WTC11 (cell line): ENCODE data around the gene ADK. TPM values are rescaled to one million over a fixed set of nuclear protein-coding genes. Genes with fewer than 3 reads are reported as not detected.
A peak's percentile ranks its signal among the peaks of the same experiment; 100 is the strongest.

Source experiments
- ATAC-seq: fragments of 200-7000 bp; cut with Tn5 transposase; 2 replicates; pipeline ENCODE4 v1.10.0; 2021; ENCODE audit warnings: mild to moderate bottlenecking, moderate library complexity
- CTCF ChIA-PET: fragments of 300-600 bp; sonication (Branson Sonifier 250); formaldehyde crosslinking; loops from one replicate; lab custom pipeline; 2021; ENCODE audit warnings: antibody characterized with exemption; lab: Charles Lee
- POLR2A ChIA-PET: fragments of 350-600 bp; sonication (Branson Sonifier 250); formaldehyde crosslinking; loops from one replicate; lab custom pipeline; 2021; ENCODE audit warnings: antibody characterized with exemption; lab: Charles Lee
- DNase-seq: peaks from one replicate; pipeline ENCODE4 v3.0.0; 2021; ENCODE audit warnings: low spot score
- H3K27ac Mint-ChIP-seq: 2 replicates; pipeline ENCODE4 v1.8.0; 2021; ENCODE audit warnings: mixed read lengths
- H3K27me3 Mint-ChIP-seq: 2 replicates; pipeline ENCODE4 v1.8.0; 2021; ENCODE audit warnings: low read depth, mild to moderate bottlenecking, moderate library complexity, mixed read lengths
- H3K36me3 Mint-ChIP-seq: 2 replicates; pipeline ENCODE4 v1.8.0; 2021; ENCODE audit warnings: mixed read lengths
- H3K4me1 Mint-ChIP-seq: 2 replicates; pipeline ENCODE4 v1.8.0; 2022; ENCODE audit warnings: mixed read lengths
- H3K4me3 Mint-ChIP-seq: 2 replicates; pipeline ENCODE4 v1.8.0; 2021; ENCODE audit warnings: mild to moderate bottlenecking, moderate library complexity, mixed read lengths
- H3K9me3 Mint-ChIP-seq: 2 replicates; pipeline ENCODE4 v1.8.0; 2021; ENCODE audit warnings: mixed read lengths
- EMX1 ChIP-seq: fragments of 250-450 bp; sonication (Bioruptor Pico); IDR thresholded peaks from 2 replicates; pipeline ENCODE4 v1.8.0; 2021; ENCODE audit warnings: mild to moderate bottlenecking
- FOXJ3 ChIP-seq: sonication (generic); formaldehyde crosslinking; IDR thresholded peaks from 2 replicates; pipeline ENCODE4 v1.9.0; 2021; ENCODE audit warnings: missing genetic modification reagents, mild to moderate bottlenecking, borderline replicate concordance
- FOXK1 ChIP-seq: sonication (generic); formaldehyde crosslinking; IDR thresholded peaks from 2 replicates; pipeline ENCODE4 v1.8.0; 2022; ENCODE audit warnings: mild to moderate bottlenecking, moderate library complexity, missing genetic modification reagents
- FOXP1 ChIP-seq: sonication (generic); formaldehyde crosslinking; IDR thresholded peaks from 2 replicates; pipeline ENCODE4 v1.8.0; 2022; ENCODE audit warnings: missing genetic modification reagents, mild to moderate bottlenecking, moderate library complexity, borderline replicate concordance
- HMGA2 ChIP-seq: fragments of 250-450 bp; sonication (Bioruptor Pico); IDR thresholded peaks from 2 replicates; pipeline ENCODE4 v1.4.0; 2021; ENCODE audit warnings: mild to moderate bottlenecking, moderate library complexity
- KAT7 ChIP-seq: sonication (generic); formaldehyde crosslinking; IDR thresholded peaks from 2 replicates; pipeline ENCODE4 v1.8.1; 2023; ENCODE audit warnings: missing genetic modification reagents, mild to moderate bottlenecking, borderline replicate concordance
- NR2C2 ChIP-seq: sonication (generic); formaldehyde crosslinking; IDR thresholded peaks from 2 replicates; pipeline ENCODE4 v1.8.0; 2022; ENCODE audit warnings: mild to moderate bottlenecking, missing genetic modification reagents
- NR3C1 ChIP-seq: sonication (generic); formaldehyde crosslinking; conservative IDR thresholded peaks from 2 replicates; pipeline ENCODE4 v1.8.1; 2023; ENCODE audit warnings: low read depth, mild to moderate bottlenecking, missing genetic modification reagents
- RELA ChIP-seq: sonication (generic); formaldehyde crosslinking; IDR thresholded peaks from 2 replicates; pipeline ENCODE4 v1.8.1; 2022; ENCODE audit warnings: missing genetic modification reagents, mild to moderate bottlenecking, borderline replicate concordance
- RORB ChIP-seq: fragments of 250-450 bp; sonication (Bioruptor Pico); IDR thresholded peaks from 2 replicates; pipeline ENCODE4 v1.9.0; 2021; ENCODE audit warnings: mild to moderate bottlenecking
- SMAD3 ChIP-seq: sonication (generic); formaldehyde crosslinking; IDR thresholded peaks from 2 replicates; pipeline ENCODE4 v1.8.0; 2022; ENCODE audit warnings: missing genetic modification reagents, mild to moderate bottlenecking, borderline replicate concordance
- TCF7 ChIP-seq: sonication (generic); formaldehyde crosslinking; IDR thresholded peaks from 2 replicates; pipeline ENCODE4 v1.8.0; 2022; ENCODE audit warnings: mild to moderate bottlenecking, low read depth, missing genetic modification reagents, moderate library complexity
- ZNF138 ChIP-seq: sonication (generic); formaldehyde crosslinking; conservative IDR thresholded peaks from 2 replicates; pipeline ENCODE4 v1.8.1; 2022; ENCODE audit warnings: mild to moderate bottlenecking, moderate library complexity, missing genetic modification reagents
- ZNF232 ChIP-seq: sonication (generic); formaldehyde crosslinking; IDR thresholded peaks from 2 replicates; pipeline ENCODE4 v1.8.0; 2022; ENCODE audit warnings: mild to moderate bottlenecking, missing genetic modification reagents
- ZNF671 ChIP-seq: fragments of 250-450 bp; sonication (Bioruptor Pico); IDR thresholded peaks from 2 replicates; pipeline ENCODE4 v1.8.0; 2021; ENCODE audit warnings: mild to moderate bottlenecking
- total RNA-seq: library from RNA; stranded (reverse); gene quantifications from 3 replicates; pipeline ENCODE4 v1.2.3, GENCODE V29; 2021
- TF ChIP-seq, protein P1 (sequence below): sonication (generic); formaldehyde crosslinking; IDR thresholded peaks from 2 replicates; pipeline ENCODE4 v1.8.1; 2023; ENCODE audit warnings: mild to moderate bottlenecking, missing genetic modification reagents, borderline replicate concordance
- TF ChIP-seq, protein P2 (sequence below): sonication (generic); formaldehyde crosslinking; IDR thresholded peaks from 2 replicates; pipeline ENCODE4 v1.8.1; 2023; ENCODE audit warnings: mild to moderate bottlenecking, missing genetic modification reagents
- TF ChIP-seq, protein P3 (sequence below): sonication (generic); formaldehyde crosslinking; IDR thresholded peaks from 2 replicates; pipeline ENCODE4 v1.8.1; 2023; ENCODE audit warnings: mild to moderate bottlenecking, missing genetic modification reagents, moderate library complexity
- TF ChIP-seq, protein P4 (sequence below): sonication (generic); formaldehyde crosslinking; IDR thresholded peaks from 2 replicates; pipeline ENCODE4 v1.8.1; 2022; ENCODE audit warnings: mild to moderate bottlenecking, missing genetic modification reagents, moderate library complexity, borderline replicate concordance
- TF ChIP-seq, protein P5 (sequence below): sonication (generic); formaldehyde crosslinking; IDR thresholded peaks from 2 replicates; pipeline ENCODE4 v1.8.0; 2022; ENCODE audit warnings: mild to moderate bottlenecking, missing genetic modification reagents
- TF ChIP-seq, protein P6 (sequence below): sonication (generic); formaldehyde crosslinking; IDR thresholded peaks from 2 replicates; pipeline ENCODE4 v1.8.1; 2022; ENCODE audit warnings: mild to moderate bottlenecking, moderate library complexity, missing genetic modification reagents
- TF ChIP-seq, protein P7 (sequence below): fragments of 250-450 bp; sonication (Bioruptor Pico); IDR thresholded peaks from 2 replicates; pipeline ENCODE4 v2.1.2; 2022; ENCODE audit warnings: mild to moderate bottlenecking, moderate library complexity
- TF ChIP-seq, protein P8 (sequence below): sonication (generic); formaldehyde crosslinking; IDR thresholded peaks from 2 replicates; pipeline ENCODE4 v1.8.0; 2022; ENCODE audit warnings: mild to moderate bottlenecking, missing genetic modification reagents

ADK gene
- total RNA-seq, 1 experiment from 2014 or later = 32.7 TPM

DNA sequence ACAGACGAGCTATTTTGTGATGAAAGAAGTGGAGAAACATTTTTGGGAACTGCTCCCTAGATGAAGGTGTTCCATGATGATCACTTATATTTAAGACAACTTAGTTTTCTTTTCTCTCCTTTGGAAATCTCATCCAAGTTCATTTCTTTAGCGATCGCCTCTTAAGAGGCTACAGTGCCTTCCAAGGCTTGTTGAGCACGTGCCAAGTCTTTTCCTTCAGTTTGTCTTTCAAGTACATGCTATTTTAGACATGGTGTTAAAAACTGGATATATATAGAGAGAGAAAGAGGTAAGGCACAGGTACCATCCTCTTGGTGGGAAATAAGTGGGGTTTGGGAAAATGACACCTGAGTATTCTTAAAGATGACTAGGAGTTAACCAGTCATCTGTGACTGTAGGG is 2.7 kb downstream of the ADK start (continued):
- TF ChIP-seq NR3C1 (CRISPR knock-in tag) (no peak), ZNF671 (no peak), NR2C2 (no peak)
- TF ChIP-seq, protein P1, sequence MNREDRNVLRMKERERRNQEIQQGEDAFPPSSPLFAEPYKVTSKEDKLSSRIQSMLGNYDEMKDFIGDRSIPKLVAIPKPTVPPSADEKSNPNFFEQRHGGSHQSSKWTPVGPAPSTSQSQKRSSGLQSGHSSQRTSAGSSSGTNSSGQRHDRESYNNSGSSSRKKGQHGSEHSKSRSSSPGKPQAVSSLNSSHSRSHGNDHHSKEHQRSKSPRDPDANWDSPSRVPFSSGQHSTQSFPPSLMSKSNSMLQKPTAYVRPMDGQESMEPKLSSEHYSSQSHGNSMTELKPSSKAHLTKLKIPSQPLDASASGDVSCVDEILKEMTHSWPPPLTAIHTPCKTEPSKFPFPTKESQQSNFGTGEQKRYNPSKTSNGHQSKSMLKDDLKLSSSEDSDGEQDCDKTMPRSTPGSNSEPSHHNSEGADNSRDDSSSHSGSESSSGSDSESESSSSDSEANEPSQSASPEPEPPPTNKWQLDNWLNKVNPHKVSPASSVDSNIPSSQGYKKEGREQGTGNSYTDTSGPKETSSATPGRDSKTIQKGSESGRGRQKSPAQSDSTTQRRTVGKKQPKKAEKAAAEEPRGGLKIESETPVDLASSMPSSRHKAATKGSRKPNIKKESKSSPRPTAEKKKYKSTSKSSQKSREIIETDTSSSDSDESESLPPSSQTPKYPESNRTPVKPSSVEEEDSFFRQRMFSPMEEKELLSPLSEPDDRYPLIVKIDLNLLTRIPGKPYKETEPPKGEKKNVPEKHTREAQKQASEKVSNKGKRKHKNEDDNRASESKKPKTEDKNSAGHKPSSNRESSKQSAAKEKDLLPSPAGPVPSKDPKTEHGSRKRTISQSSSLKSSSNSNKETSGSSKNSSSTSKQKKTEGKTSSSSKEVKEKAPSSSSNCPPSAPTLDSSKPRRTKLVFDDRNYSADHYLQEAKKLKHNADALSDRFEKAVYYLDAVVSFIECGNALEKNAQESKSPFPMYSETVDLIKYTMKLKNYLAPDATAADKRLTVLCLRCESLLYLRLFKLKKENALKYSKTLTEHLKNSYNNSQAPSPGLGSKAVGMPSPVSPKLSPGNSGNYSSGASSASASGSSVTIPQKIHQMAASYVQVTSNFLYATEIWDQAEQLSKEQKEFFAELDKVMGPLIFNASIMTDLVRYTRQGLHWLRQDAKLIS = no peak

DNA sequence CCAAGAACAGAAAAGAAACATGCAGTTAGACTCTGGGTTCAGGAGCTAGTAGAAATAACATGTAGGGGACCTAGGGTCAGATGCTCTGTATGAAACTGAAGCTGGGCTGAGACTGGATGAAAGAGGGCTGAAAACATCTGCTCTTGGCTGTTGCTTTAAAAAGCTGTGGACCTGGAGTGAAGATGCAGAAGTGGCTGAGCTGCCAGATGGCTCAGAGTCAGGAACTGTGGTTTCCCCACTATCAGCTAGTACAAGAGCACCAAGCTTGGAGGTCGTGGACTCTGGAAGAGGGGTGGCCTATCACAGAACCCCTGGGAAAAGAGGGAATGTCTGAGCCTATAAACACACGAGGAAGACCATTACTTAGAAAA is 5.9 kb downstream of the ADK start:
- Mint-ChIP-seq H3K36me3 (no peaks in the 10 kb centered on the region), H3K27ac (peak overlapping the region; percentile 26; the same call in 1 of the 2 replicates), H3K4me1 (peaks cover 20% of the 10 kb centered on the region), H3K27me3 (no peaks in the 10 kb centered on the region), H3K4me3 (no peak overlapping the region), H3K9me3 (no peaks in the 10 kb centered on the region)
- ATAC-seq (no peak), DNase-seq (no peak)
- ChIA-PET CTCF (no interaction called here), POLR2A (interaction anchor here (0.6 kb wide), 1 partner anchor 29 kb away, joined by 5 read pairs; no protein-coding TSS in a partner anchor)
- TF ChIP-seq ZNF232 (CRISPR knock-in tag) = no peak
- TF ChIP-seq, protein P2, sequence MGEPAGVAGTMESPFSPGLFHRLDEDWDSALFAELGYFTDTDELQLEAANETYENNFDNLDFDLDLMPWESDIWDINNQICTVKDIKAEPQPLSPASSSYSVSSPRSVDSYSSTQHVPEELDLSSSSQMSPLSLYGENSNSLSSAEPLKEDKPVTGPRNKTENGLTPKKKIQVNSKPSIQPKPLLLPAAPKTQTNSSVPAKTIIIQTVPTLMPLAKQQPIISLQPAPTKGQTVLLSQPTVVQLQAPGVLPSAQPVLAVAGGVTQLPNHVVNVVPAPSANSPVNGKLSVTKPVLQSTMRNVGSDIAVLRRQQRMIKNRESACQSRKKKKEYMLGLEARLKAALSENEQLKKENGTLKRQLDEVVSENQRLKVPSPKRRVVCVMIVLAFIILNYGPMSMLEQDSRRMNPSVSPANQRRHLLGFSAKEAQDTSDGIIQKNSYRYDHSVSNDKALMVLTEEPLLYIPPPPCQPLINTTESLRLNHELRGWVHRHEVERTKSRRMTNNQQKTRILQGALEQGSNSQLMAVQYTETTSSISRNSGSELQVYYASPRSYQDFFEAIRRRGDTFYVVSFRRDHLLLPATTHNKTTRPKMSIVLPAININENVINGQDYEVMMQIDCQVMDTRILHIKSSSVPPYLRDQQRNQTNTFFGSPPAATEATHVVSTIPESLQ = no peak
- TF ChIP-seq, protein P3, sequence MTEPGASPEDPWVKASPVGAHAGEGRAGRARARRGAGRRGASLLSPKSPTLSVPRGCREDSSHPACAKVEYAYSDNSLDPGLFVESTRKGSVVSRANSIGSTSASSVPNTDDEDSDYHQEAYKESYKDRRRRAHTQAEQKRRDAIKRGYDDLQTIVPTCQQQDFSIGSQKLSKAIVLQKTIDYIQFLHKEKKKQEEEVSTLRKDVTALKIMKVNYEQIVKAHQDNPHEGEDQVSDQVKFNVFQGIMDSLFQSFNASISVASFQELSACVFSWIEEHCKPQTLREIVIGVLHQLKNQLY (CRISPR knock-in tag) = no peak
- TF ChIP-seq KAT7 (CRISPR knock-in tag) = no peak
- TF ChIP-seq HMGA2 (CRISPR knock-in tag) = no peak
- TF ChIP-seq EMX1 (CRISPR knock-in tag) = no peak
- TF ChIP-seq, protein P4, sequence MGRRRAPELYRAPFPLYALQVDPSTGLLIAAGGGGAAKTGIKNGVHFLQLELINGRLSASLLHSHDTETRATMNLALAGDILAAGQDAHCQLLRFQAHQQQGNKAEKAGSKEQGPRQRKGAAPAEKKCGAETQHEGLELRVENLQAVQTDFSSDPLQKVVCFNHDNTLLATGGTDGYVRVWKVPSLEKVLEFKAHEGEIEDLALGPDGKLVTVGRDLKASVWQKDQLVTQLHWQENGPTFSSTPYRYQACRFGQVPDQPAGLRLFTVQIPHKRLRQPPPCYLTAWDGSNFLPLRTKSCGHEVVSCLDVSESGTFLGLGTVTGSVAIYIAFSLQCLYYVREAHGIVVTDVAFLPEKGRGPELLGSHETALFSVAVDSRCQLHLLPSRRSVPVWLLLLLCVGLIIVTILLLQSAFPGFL (CRISPR knock-in tag) = no peak
- TF ChIP-seq, protein P5, sequence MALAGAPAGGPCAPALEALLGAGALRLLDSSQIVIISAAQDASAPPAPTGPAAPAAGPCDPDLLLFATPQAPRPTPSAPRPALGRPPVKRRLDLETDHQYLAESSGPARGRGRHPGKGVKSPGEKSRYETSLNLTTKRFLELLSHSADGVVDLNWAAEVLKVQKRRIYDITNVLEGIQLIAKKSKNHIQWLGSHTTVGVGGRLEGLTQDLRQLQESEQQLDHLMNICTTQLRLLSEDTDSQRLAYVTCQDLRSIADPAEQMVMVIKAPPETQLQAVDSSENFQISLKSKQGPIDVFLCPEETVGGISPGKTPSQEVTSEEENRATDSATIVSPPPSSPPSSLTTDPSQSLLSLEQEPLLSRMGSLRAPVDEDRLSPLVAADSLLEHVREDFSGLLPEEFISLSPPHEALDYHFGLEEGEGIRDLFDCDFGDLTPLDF = no peak
- TF ChIP-seq FOXK1 (CRISPR knock-in tag) = no peak
- TF ChIP-seq, protein P6, sequence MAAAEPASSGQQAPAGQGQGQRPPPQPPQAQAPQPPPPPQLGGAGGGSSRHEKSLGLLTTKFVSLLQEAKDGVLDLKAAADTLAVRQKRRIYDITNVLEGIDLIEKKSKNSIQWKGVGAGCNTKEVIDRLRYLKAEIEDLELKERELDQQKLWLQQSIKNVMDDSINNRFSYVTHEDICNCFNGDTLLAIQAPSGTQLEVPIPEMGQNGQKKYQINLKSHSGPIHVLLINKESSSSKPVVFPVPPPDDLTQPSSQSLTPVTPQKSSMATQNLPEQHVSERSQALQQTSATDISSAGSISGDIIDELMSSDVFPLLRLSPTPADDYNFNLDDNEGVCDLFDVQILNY (CRISPR knock-in tag) = no peak
- no peak for TF ChIP-seq FOXJ3 (CRISPR knock-in tag)
- TF ChIP-seq TCF7 (CRISPR knock-in tag) = no peak
- TF ChIP-seq RORB = no peak
- no peak for TF ChIP-seq SMAD3
- TF ChIP-seq ZNF138 = no peak
- TF ChIP-seq, protein P7, sequence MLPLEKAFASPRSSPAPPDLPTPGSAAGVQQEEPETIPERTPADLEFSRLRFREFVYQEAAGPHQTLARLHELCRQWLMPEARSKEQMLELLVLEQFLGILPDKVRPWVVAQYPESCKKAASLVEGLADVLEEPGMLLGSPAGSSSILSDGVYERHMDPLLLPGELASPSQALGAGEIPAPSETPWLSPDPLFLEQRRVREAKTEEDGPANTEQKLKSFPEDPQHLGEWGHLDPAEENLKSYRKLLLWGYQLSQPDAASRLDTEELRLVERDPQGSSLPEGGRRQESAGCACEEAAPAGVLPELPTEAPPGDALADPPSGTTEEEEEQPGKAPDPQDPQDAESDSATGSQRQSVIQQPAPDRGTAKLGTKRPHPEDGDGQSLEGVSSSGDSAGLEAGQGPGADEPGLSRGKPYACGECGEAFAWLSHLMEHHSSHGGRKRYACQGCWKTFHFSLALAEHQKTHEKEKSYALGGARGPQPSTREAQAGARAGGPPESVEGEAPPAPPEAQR (CRISPR knock-in tag) = no peak
- no peak for TF ChIP-seq FOXP1 (CRISPR knock-in tag)
- no peak for TF ChIP-seq RELA (CRISPR knock-in tag)
- no peak for TF ChIP-seq NR3C1 (CRISPR knock-in tag)
- TF ChIP-seq, protein P8, sequence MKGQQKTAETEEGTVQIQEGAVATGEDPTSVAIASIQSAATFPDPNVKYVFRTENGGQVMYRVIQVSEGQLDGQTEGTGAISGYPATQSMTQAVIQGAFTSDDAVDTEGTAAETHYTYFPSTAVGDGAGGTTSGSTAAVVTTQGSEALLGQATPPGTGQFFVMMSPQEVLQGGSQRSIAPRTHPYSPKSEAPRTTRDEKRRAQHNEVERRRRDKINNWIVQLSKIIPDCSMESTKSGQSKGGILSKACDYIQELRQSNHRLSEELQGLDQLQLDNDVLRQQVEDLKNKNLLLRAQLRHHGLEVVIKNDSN (CRISPR knock-in tag) = no peak
